Measurements from ENCODE around the gene TTLL11. TPM values are rescaled to one million over a fixed set of nuclear protein-coding genes. Genes with fewer than 3 reads are reported as not detected.

Gene TTLL11
- total RNA-seq, 1 donor from 2014 or later, result 23.9 TPM

DNA sequence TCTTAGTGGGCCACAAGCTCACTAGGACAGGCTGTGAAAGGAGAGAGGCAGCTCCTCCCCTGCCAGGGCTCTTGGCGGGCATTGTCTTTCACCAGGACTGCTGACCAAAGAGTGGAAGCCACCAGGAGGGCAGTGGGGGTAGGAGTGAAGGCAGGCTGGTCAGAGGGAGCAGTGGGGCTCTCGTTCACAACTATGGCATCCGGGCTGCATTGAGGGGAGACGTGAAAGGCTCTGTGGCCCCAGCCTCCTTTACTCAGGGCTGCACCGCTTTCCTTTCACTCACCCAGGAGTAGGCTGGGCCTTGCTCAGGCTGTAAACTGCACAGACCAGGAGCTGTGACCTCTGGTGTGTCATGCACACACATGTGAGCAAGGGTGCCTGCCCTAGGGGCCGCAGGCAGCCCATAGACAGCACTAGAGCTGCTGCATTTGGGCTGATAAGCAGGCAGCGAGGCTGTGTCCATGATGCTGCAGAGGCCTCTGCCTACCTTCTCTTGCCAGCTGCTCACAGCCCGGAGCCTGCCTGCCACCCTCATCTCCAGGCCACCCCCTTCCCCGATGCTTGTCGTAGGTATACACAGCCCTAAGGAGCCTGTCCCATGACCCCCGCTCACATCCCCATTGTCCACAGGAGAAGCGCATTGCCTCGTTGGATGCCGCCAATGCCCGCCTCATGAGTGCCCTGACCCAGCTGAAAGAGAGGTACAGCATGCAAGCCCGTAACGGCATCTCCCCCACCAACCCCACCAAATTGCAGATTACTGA is 311.2 kb downstream of the TTLL11 start:
- peak overlapping the region; percentile 96 for H3K27ac Mint-ChIP-seq (ENCODE audit: unreplicated experiment)
- peaks cover 65% of the 10 kb centered on the region for H3K4me1 Mint-ChIP-seq (ENCODE audit: low read depth, unreplicated experiment)
- peak overlapping the region; percentile 36 for H3K4me3 Mint-ChIP-seq (ENCODE audit: unreplicated experiment)
- H3K27me3 Mint-ChIP-seq (ENCODE audit: unreplicated experiment), result peaks cover 15% of the 10 kb centered on the region
- H3K9me3 Mint-ChIP-seq (ENCODE audit: unreplicated experiment), result peaks cover 17% of the 10 kb centered on the region
- DNase-seq, result no peak
- peaks cover 4% of the 10 kb centered on the region for H3K36me3 Mint-ChIP-seq (ENCODE audit: unreplicated experiment)
- TF ChIP-seq, protein P1, sequence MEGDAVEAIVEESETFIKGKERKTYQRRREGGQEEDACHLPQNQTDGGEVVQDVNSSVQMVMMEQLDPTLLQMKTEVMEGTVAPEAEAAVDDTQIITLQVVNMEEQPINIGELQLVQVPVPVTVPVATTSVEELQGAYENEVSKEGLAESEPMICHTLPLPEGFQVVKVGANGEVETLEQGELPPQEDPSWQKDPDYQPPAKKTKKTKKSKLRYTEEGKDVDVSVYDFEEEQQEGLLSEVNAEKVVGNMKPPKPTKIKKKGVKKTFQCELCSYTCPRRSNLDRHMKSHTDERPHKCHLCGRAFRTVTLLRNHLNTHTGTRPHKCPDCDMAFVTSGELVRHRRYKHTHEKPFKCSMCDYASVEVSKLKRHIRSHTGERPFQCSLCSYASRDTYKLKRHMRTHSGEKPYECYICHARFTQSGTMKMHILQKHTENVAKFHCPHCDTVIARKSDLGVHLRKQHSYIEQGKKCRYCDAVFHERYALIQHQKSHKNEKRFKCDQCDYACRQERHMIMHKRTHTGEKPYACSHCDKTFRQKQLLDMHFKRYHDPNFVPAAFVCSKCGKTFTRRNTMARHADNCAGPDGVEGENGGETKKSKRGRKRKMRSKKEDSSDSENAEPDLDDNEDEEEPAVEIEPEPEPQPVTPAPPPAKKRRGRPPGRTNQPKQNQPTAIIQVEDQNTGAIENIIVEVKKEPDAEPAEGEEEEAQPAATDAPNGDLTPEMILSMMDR (IDR thresholded peaks at IDR 0.05; ENCODE audit: partially characterized antibody, unreplicated experiment), result no peak

DNA sequence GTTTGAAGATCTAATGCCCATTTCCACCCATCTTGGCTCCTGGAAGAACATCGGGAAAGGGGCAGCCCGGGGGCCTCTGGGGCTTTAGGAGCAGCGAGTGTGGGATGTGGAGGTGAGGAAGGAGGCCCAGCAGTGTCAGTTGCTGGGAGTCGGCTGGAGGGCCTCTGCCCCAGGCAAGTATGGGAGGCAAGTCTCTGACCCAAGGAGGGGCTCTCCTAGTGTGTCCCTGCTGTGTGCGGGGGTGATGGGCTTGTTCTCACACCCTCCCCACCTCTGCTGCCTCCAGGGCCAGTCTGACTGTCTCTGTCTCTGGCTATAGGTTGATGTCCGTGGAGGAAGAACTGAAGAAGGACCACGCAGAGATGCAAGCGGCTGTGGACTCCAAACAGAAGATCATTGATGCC is 312.0 kb downstream of the TTLL11 start:
- Mint-ChIP-seq H3K27ac (ENCODE audit: unreplicated experiment) (peak overlapping the region; percentile 73), H3K4me3 (ENCODE audit: unreplicated experiment) (peak overlapping the region; percentile 20), H3K9me3 (ENCODE audit: unreplicated experiment) (peaks cover 13% of the 10 kb centered on the region), H3K4me1 (ENCODE audit: low read depth, unreplicated experiment) (peaks cover 60% of the 10 kb centered on the region), H3K27me3 (ENCODE audit: unreplicated experiment) (peaks cover 12% of the 10 kb centered on the region), H3K36me3 (ENCODE audit: unreplicated experiment) (peaks cover 4% of the 10 kb centered on the region)
- DNase-seq, result no peak
- TF ChIP-seq, protein P1 (IDR thresholded peaks at IDR 0.05; ENCODE audit: partially characterized antibody, unreplicated experiment), result no peak

DNA sequence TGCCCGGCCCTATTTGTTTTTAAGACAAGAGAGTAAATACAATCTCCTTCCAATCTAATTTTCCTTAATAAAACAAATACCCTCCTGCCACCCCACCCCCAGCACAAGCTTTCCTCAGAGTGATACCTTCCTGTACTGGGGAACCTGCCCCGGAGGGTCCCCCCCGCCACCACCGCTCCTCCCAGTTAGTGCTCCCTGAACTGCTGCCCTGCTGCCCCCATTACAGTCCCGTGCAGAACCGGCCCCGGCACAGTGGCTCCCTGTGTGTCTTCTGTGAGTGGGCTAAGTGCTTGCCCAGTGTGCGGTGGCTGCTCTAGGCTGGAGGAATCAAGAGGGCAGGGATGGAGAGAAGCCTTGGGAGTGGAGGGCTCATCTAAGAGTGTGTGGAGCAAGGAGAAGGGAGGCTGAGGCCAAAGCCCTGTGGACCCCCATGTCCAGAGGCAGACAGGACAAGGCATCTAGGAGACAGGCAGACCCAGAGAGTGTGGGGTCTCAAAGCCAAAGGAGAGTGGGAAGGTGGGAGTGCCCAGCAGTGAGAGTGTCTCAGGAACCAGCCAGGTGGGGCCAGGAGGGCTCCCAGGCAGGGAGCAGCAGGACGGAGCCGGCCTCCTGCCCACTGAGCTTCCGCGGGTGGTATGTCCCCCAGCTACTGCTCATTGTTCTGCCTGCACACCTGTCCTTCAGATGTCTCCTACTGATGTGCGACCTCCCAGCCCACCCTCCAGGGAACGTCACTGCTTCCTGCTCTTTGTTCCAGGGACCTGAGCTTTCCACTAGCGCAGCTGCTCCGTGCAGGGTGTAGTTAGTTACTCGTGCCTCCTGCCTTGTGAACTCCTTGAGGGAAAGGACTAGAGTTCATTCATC is 312.7 kb downstream of the TTLL11 start:
- no peak for DNase-seq
- TF ChIP-seq, protein P1 (IDR thresholded peaks at IDR 0.05; ENCODE audit: partially characterized antibody, unreplicated experiment), result no peak
- Mint-ChIP-seq H3K4me1 (ENCODE audit: low read depth, unreplicated experiment) (peaks cover 54% of the 10 kb centered on the region), H3K27me3 (ENCODE audit: unreplicated experiment) (peaks cover 12% of the 10 kb centered on the region), H3K27ac (ENCODE audit: unreplicated experiment) (peak overlapping the region; percentile 73), H3K36me3 (ENCODE audit: unreplicated experiment) (peaks cover 4% of the 10 kb centered on the region), H3K9me3 (ENCODE audit: unreplicated experiment) (peaks cover 14% of the 10 kb centered on the region), H3K4me3 (ENCODE audit: unreplicated experiment) (peak overlapping the region; percentile 20)

DNA sequence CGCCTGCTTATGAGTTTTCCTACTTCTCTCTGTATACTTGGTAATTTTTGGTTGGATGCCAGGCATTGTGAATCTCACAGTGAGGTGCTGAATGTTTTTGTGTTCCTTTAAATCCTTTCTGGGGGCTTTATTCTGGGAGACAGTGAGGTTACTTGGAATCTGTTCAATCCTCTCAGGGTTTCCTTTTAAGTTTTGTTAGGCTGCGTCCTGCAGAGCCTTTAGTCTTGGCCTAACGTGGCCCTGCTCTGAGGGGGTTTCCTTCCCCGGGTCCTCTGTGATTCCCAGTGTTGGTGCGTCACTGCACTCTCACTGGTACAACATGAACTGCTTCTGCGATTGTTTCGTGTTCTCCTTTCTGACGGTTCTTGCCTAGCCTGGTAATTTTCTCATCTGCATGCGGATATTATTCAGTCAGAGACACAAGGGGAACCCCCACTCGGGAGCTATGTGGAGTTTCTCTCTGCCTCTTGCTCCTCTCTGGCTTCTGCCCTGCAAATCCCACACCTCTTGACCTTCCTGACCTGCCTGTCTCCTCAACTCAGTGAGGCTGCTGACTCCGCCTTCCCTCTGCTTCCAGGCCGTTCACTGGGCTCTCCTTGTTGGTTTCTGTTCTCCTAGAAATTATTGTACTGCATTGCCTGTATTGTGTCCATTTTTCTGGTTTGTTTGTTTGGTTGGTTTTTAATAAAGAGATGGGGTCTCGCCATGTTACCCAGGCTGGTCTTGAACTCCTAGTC is 313.6 kb downstream of the TTLL11 start:
- H3K36me3 Mint-ChIP-seq (ENCODE audit: unreplicated experiment), result peaks cover 4% of the 10 kb centered on the region
- peaks cover 13% of the 10 kb centered on the region for H3K9me3 Mint-ChIP-seq (ENCODE audit: unreplicated experiment)
- H3K4me3 Mint-ChIP-seq (ENCODE audit: unreplicated experiment), result peak overlapping the region; percentile 17
- no peak for DNase-seq
- peaks cover 12% of the 10 kb centered on the region for H3K27me3 Mint-ChIP-seq (ENCODE audit: unreplicated experiment)
- TF ChIP-seq, protein P1 (IDR thresholded peaks at IDR 0.05; ENCODE audit: partially characterized antibody, unreplicated experiment), result no peak
- H3K27ac Mint-ChIP-seq (ENCODE audit: unreplicated experiment), result peak overlapping the region; percentile 81
- peaks cover 47% of the 10 kb centered on the region for H3K4me1 Mint-ChIP-seq (ENCODE audit: low read depth, unreplicated experiment)

All from glutamatergic neuron (in vitro differentiated cells).